HepG2 (cell line): ENCODE data around the gene KRTAP12-4. TPM values are rescaled to one million over a fixed set of nuclear protein-coding genes. Genes with fewer than 3 reads are reported as not detected.

Experiments
- ATF4 ChIP-seq, 2 experiments: fragments of 450-650 bp in 1 of 2; sonication (generic) in 1 of 2; formaldehyde crosslinking; IDR thresholded peaks; 2 replicates each; pipeline versions ENCODE4 v1.5.0 to v1.8.0; 2020 to 2022; ENCODE audit warnings: mild to moderate bottlenecking in 1 of 2, missing genetic modification reagents in 1 of 2
- BRCA1 ChIP-seq: sonication (generic); formaldehyde crosslinking; IDR thresholded peaks from 2 replicates; pipeline ENCODE4 v1.4.0; 2020; ENCODE audit warnings: missing genetic modification reagents
- DNMT3B ChIP-seq: conservative IDR thresholded peaks from 2 replicates; pipeline ENCODE4 v1.6.1; 2016; ENCODE audit warnings: missing biosample characterization, control low read depth
- ETS1 ChIP-seq: sonication (generic); formaldehyde crosslinking; IDR thresholded peaks from 2 replicates; pipeline ENCODE4 v1.4.0; 2020; ENCODE audit warnings: missing genetic modification reagents
- FOXK2 ChIP-seq: fragments of 450-650 bp; IDR thresholded peaks from 2 replicates; pipeline ENCODE4 v1.6.1; 2016
- GABPB1 ChIP-seq: IDR thresholded peaks from 2 replicates; pipeline ENCODE4 v1.6.1; 2016; ENCODE audit warnings: mild to moderate bottlenecking, missing genetic modification reagents, moderate library complexity, missing compliant biosample characterization
- HNRNPH1 ChIP-seq: fragments of 200-400 bp; formaldehyde crosslinking; optimal IDR thresholded peaks from 2 replicates; pipeline ENCODE3; 2017; ENCODE audit warnings: mild to moderate bottlenecking, low read depth, low read length
- IRF1 ChIP-seq: sonication (generic); formaldehyde crosslinking; IDR thresholded peaks from 2 replicates; pipeline ENCODE4 v1.4.0; 2020; ENCODE audit warnings: low read depth, mild to moderate bottlenecking, missing genetic modification reagents
- NCOA5 ChIP-seq: sonication (generic); formaldehyde crosslinking; IDR thresholded peaks from 2 replicates; pipeline ENCODE4 v1.4.0; 2020; ENCODE audit warnings: missing genetic modification reagents
- POLR2AphosphoS5 ChIP-seq: IDR thresholded peaks from 2 replicates; pipeline ENCODE4 v1.6.1; 2012; ENCODE audit warnings: low read depth, low read length
- RBM22 ChIP-seq: fragments of 200-400 bp; formaldehyde crosslinking; optimal IDR thresholded peaks from 2 replicates; pipeline ENCODE3; 2017; ENCODE audit warnings: mild to moderate bottlenecking, low read length, moderate library complexity
- REPIN1 ChIP-seq: sonication (generic); formaldehyde crosslinking; IDR thresholded peaks from 2 replicates; pipeline ENCODE4 v1.8.0; 2022; ENCODE audit warnings: missing genetic modification reagents, low read depth, mild to moderate bottlenecking, borderline replicate concordance
- STAG1 ChIP-seq: sonication (generic); formaldehyde crosslinking; IDR thresholded peaks from 2 replicates; pipeline ENCODE4 v1.4.0; 2020; ENCODE audit warnings: missing genetic modification reagents
- TBL1XR1 ChIP-seq: fragments of 150-350 bp; IDR thresholded peaks from 2 replicates; pipeline ENCODE4 v1.6.1; 2014; ENCODE audit warnings: borderline replicate concordance, low read length; ENCODE audit not compliant: partially characterized antibody
- TEAD2 ChIP-seq: sonication (generic); formaldehyde crosslinking; IDR thresholded peaks from 2 replicates; pipeline ENCODE4 v1.9.0; 2021; ENCODE audit warnings: missing genetic modification reagents
- TEF ChIP-seq: sonication (generic); formaldehyde crosslinking; IDR thresholded peaks from 2 replicates; pipeline ENCODE4 v1.5.0; 2020; ENCODE audit warnings: missing genetic modification reagents
- TGIF2 ChIP-seq: IDR thresholded peaks from 2 replicates; pipeline ENCODE4 v1.6.1; 2016; ENCODE audit warnings: control low read depth, missing compliant biosample characterization
- ZNF121 ChIP-seq: sonication (generic); formaldehyde crosslinking; IDR thresholded peaks from 2 replicates; pipeline ENCODE4 v1.5.0; 2020; ENCODE audit warnings: mild to moderate bottlenecking, missing genetic modification reagents
- ZNF251 ChIP-seq: sonication (generic); formaldehyde crosslinking; IDR thresholded peaks from 2 replicates; pipeline ENCODE4 v1.9.0; 2021; ENCODE audit warnings: mild to moderate bottlenecking, missing genetic modification reagents
- ZNF263 ChIP-seq: sonication (generic); formaldehyde crosslinking; IDR thresholded peaks from 2 replicates; pipeline ENCODE4 v1.4.0; 2020; ENCODE audit warnings: missing genetic modification reagents
- ZNF30 ChIP-seq: sonication (generic); formaldehyde crosslinking; IDR thresholded peaks from 2 replicates; pipeline ENCODE4 v1.5.0; 2020; ENCODE audit warnings: mild to moderate bottlenecking, missing genetic modification reagents
- ZNF382 ChIP-seq: sonication (generic); formaldehyde crosslinking; IDR thresholded peaks from 2 replicates; pipeline ENCODE4 v1.5.0; 2020; ENCODE audit warnings: missing genetic modification reagents, mild to moderate bottlenecking, borderline replicate concordance
- ZNF383 ChIP-seq: sonication (generic); formaldehyde crosslinking; IDR thresholded peaks from 2 replicates; pipeline ENCODE4 v1.4.0; 2020; ENCODE audit warnings: missing genetic modification reagents, mild to moderate bottlenecking, borderline replicate concordance
- ZNF431 ChIP-seq: sonication (generic); formaldehyde crosslinking; IDR thresholded peaks from 2 replicates; pipeline ENCODE4 v1.9.0; 2022; ENCODE audit warnings: missing genetic modification reagents, low read depth, mild to moderate bottlenecking, borderline replicate concordance
- ZNF563 ChIP-seq: sonication (generic); formaldehyde crosslinking; IDR thresholded peaks from 2 replicates; pipeline ENCODE4 v1.8.0; 2022; ENCODE audit warnings: mild to moderate bottlenecking, moderate library complexity, missing genetic modification reagents
- ZNF746 ChIP-seq: sonication (generic); formaldehyde crosslinking; IDR thresholded peaks from 2 replicates; pipeline ENCODE4 v1.8.0; 2022; ENCODE audit warnings: mild to moderate bottlenecking, missing genetic modification reagents
- ZNF816 ChIP-seq: sonication (generic); formaldehyde crosslinking; IDR thresholded peaks from 2 replicates; pipeline ENCODE4 v1.8.0; 2022; ENCODE audit warnings: missing genetic modification reagents, mild to moderate bottlenecking, borderline replicate concordance
- ZNF850 ChIP-seq: sonication (generic); formaldehyde crosslinking; conservative IDR thresholded peaks from 2 replicates; pipeline ENCODE4 v1.9.0; 2021; ENCODE audit warnings: mild to moderate bottlenecking, missing genetic modification reagents
- ZSCAN12 ChIP-seq: sonication (generic); formaldehyde crosslinking; IDR thresholded peaks from 2 replicates; pipeline ENCODE4 v1.9.0; 2021; ENCODE audit warnings: mild to moderate bottlenecking, missing genetic modification reagents
- polyA plus RNA-seq, 8 experiments: library from polyadenylated mRNA; depleted of rRNA in 3 of 8; stranded (reverse) in 7 of 8; unstranded in 1 of 8; fragments of >200 nt; fragmentation: Illumina TruSeq in 4 of 8; extraction: Trizol in 4 of 8; gene quantifications; 2 replicates each; pipeline versions ENCODE4 v1.2.1 to v1.2.3, GENCODE V29; 2011 to 2016; ENCODE audit warnings: low read depth in 4 of 8, missing spikeins in 1 of 8, mixed read lengths in 1 of 8; ENCODE audit not compliant: insufficient read depth in 1 of 8
- total RNA-seq, 5 experiments: library from RNA; depleted of rRNA; stranded (reverse); fragments of >200 nt; fragmentation: Illumina TruSeq; extraction: Trizol; gene quantifications; 2 replicates each; pipeline ENCODE4 v1.2.3, GENCODE V29; 2016; ENCODE audit warnings: low read depth in 1 of 5

KRTAP12-4 gene
- total and polyA plus RNA-seq, 2 of the 13 experiments (the other 11 are each of a cell fraction or from before 2014, with no cell fraction given), result not detected

- no peak for TF ChIP-seq ZNF383 (CRISPR knock-in tag)
- no peak; the same call in 1 of the 2 replicates for TF ChIP-seq REPIN1 (CRISPR knock-in tag)
- TF ChIP-seq ETS1 (CRISPR knock-in tag), result no peak
- TF ChIP-seq ZNF850 (CRISPR knock-in tag), result no peak
- TF ChIP-seq STAG1 (CRISPR knock-in tag), result no peak
- no peak for TF ChIP-seq ZNF251
- no peak for TF ChIP-seq ZNF121 (CRISPR knock-in tag)
- TF ChIP-seq ZNF263 (CRISPR knock-in tag), result no peak
- peak; percentile 47; the same call in 1 of the 2 replicates for TF ChIP-seq ZNF746 (CRISPR knock-in tag)
- TF ChIP-seq TGIF2, result no peak
- TF ChIP-seq HNRNPH1, result no peak
- no peak for TF ChIP-seq RBM22
- no peak for TF ChIP-seq TEF
- no peak; the same call in 1 of the 2 replicates for TF ChIP-seq ZNF30 (CRISPR knock-in tag)
- no peak for TF ChIP-seq IRF1 (CRISPR knock-in tag)
- TF ChIP-seq FOXK2, result no peak
- TF ChIP-seq NCOA5, result no peak
- TF ChIP-seq ZSCAN12 (CRISPR knock-in tag), result no peak
- no peak for TF ChIP-seq TEAD2 (CRISPR knock-in tag)
- TF ChIP-seq ATF4 (CRISPR knock-in tag; IDR thresholded peaks at IDR 0.05), result 0 out of 4 replicates have a peak, but pooled peaks of 1 of the 2 experiments have one; percentile 49
- TF ChIP-seq ZNF816 (CRISPR knock-in tag), result no peak
- no peak for TF ChIP-seq ZNF563
- no peak for TF ChIP-seq ZNF382
- TF ChIP-seq GABPB1 (CRISPR knock-in tag), result peak; percentile 17; the same call in 1 of the 2 replicates
- TF ChIP-seq TBL1XR1, result no peak
- TF ChIP-seq DNMT3B (CRISPR knock-in tag), result no peak
- TF ChIP-seq ZNF431 (CRISPR knock-in tag), result no peak
- TF ChIP-seq BRCA1 (CRISPR knock-in tag), result peak; percentile 71; the same call in 1 of the 2 replicates
- no peak for TF ChIP-seq POLR2AphosphoS5
Measured at GRCh38 chr21:44700101-44701022, 45.9 kb upstream of the KRTAP12-4 start (continued).
